HepG2 (cell line): ENCODE results near the gene NCOA5.

ENCODE experiments used
- TF ChIP-seq, protein P1 (sequence below): IDR thresholded peaks from 2 replicates; pipeline ENCODE4 v1.6.1; 2012; ENCODE audit warnings: inconsistent platforms
- TF ChIP-seq, protein P2 (sequence below), 2 experiments: fragments of 450-650 bp in 1 of 2; sonication (generic) in 1 of 2; formaldehyde crosslinking in 1 of 2; IDR thresholded peaks; 2 replicates each; pipeline versions ENCODE4 v1.6.1 to v1.8.0; 2016 to 2022; ENCODE audit warnings: antibody characterized with exemption in 1 of 2, mild to moderate bottlenecking in 1 of 2, missing genetic modification reagents in 1 of 2

DNA sequence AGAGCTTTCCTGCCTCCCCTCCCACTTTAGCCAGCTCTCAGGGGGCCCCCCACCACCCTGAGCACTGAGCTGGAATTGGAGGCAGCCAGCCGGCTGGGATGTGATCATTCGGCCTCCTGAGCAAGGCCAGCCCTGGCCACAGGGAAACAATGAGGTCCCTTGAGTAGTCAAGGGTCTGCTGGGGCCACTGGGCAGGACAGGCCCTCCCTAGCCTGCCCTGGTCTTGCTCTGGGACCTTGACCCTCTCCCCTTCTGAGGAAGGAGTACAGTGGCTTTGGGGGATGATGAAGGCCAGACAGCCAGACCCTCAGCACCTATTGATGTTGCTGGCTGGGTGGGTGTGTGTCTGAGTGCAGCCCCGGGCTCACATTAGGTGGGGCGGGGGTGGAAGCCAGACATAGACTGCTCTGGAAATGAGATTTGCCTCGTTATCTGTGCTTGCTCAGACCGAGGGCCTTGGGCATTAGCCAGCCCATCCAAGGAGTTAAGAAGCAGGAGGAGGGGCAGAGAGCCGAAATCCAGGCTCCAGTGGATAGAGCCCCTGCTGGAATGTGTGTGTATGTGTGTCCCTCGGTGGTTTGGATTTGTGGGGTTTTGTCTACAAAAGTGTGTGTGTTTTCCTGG is 49.6 kb upstream of the NCOA5 start:
- TF ChIP-seq, protein P1, sequence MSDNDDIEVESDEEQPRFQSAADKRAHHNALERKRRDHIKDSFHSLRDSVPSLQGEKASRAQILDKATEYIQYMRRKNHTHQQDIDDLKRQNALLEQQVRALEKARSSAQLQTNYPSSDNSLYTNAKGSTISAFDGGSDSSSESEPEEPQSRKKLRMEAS = no peak
- TF ChIP-seq, protein P2, sequence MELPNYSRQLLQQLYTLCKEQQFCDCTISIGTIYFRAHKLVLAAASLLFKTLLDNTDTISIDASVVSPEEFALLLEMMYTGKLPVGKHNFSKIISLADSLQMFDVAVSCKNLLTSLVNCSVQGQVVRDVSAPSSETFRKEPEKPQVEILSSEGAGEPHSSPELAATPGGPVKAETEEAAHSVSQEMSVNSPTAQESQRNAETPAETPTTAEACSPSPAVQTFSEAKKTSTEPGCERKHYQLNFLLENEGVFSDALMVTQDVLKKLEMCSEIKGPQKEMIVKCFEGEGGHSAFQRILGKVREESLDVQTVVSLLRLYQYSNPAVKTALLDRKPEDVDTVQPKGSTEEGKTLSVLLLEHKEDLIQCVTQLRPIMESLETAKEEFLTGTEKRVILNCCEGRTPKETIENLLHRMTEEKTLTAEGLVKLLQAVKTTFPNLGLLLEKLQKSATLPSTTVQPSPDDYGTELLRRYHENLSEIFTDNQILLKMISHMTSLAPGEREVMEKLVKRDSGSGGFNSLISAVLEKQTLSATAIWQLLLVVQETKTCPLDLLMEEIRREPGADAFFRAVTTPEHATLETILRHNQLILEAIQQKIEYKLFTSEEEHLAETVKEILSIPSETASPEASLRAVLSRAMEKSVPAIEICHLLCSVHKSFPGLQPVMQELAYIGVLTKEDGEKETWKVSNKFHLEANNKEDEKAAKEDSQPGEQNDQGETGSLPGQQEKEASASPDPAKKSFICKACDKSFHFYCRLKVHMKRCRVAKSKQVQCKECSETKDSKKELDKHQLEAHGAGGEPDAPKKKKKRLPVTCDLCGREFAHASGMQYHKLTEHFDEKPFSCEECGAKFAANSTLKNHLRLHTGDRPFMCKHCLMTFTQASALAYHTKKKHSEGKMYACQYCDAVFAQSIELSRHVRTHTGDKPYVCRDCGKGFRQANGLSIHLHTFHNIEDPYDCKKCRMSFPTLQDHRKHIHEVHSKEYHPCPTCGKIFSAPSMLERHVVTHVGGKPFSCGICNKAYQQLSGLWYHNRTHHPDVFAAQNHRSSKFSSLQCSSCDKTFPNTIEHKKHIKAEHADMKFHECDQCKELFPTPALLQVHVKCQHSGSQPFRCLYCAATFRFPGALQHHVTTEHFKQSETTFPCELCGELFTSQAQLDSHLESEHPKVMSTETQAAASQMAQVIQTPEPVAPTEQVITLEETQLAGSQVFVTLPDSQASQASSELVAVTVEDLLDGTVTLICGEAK (IDR thresholded peaks at IDR 0.05) = no peak
- TF ChIP-seq, protein P2 (CRISPR knock-in tag; IDR thresholded peaks at IDR 0.05) = no peak
